Myocyte (in vitro differentiated cells): ENCODE results near the gene PRR15L. TPM values are rescaled to one million over a fixed set of nuclear protein-coding genes. Genes with fewer than 3 reads are reported as not detected.

Experiments used
- DNase-seq: peaks from one replicate; pipeline ENCODE4 v3.0.0-alpha.2; 2012; ENCODE audit warnings: low read depth
- total RNA-seq: library from RNA; depleted of rRNA; stranded (reverse); fragments of >200 nt; gene quantifications from 2 replicates; pipeline ENCODE4 v1.2.3, GENCODE V29; 2014

The PRR15L gene
- total RNA-seq, 1 donor from 2014 or later = not detected

GRCh38 chr17:47905221-47905733 lies 52.4 kb downstream of the PRR15L start:
- DNase-seq = peak; percentile 96

- no peak for DNase-seq
These were observed 55.5 kb downstream of the PRR15L start for GRCh38 chr17:47902039-47902744.

Other genes with a start within 250 kb of the PRR15L start
- gene TBX21, start 224.6 kb downstream of the PRR15L start, total RNA-seq = not detected in 2 replicates
- 18.6 and 32.1 TPM in 2 replicates for gene OSBPL7, start 136.1 kb downstream of the PRR15L start, total RNA-seq
- gene MRPL10, start 126.3 kb downstream of the PRR15L start, total RNA-seq = 53.4 and 53.6 TPM in 2 replicates
- 0.05 and 0.21 TPM in 2 replicates for gene LRRC46, start 126.2 kb downstream of the PRR15L start, total RNA-seq
- gene SCRN2, start 116.6 kb downstream of the PRR15L start, total RNA-seq = 111 and 158 TPM in 2 replicates
- 0.05 and 0.16 TPM in 2 replicates for gene SP6, start 106.7 kb downstream of the PRR15L start, total RNA-seq
- 1.8 and 3.1 TPM in 2 replicates for gene SP2, start 61.6 kb downstream of the PRR15L start, total RNA-seq
- 29.3 and 43.5 TPM in 2 replicates for gene PNPO, start 16.3 kb downstream of the PRR15L start, total RNA-seq
- gene CDK5RAP3, start 13.2 kb upstream of the PRR15L start, total RNA-seq = 105 and 148 TPM in 2 replicates
- gene COPZ2, start 79.9 kb upstream of the PRR15L start, total RNA-seq = 45.8 and 57.6 TPM in 2 replicates
- 306 and 426 TPM in 2 replicates for gene NFE2L1, start 90.5 kb upstream of the PRR15L start, total RNA-seq
- 66.4 and 67.2 TPM in 2 replicates for gene CBX1, start 143.6 kb upstream of the PRR15L start, total RNA-seq
- gene SNX11, start 149.9 kb upstream of the PRR15L start, total RNA-seq = 14.7 and 15.6 TPM in 2 replicates